ENCODE measurements around the gene LYPD5.

Gene LYPD5

DNA sequence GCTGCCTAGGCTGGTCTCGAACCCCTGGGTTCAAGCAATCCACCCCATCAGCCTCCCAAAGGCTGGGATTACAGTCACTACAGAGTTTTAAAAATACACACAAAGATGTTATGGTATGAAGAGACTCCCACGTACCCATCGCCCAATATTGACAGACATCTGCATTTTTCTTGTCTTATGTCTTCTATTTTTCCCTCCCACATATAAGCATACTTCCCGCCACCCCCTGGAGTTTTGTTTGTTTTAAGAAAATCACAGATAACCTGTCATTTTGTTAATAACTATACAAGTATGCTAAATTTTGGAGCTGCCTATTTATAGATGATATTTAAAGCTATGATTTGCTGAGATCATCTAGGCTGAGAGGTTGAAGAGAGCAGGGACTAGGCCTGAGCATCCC lies 41.3 kb downstream of the LYPD5 start:
- DNase-seq, result no peak
- H3K9me3 ChIP-seq, result no peaks in the 10 kb centered on the region
- no peak overlapping the region for H3K27ac ChIP-seq
- intact Hi-C loops (cut with DNase I; ENCODE audit: low total_unique reads), result loop anchor here (10.0 kb wide), 1 partner anchor 86 kb away; the partner anchor contains the start of gene PLAUR
- peaks cover 0 to 16% (median 11%) of the 10 kb centered on the region in 4 donors for H3K4me1 ChIP-seq
- H3K4me3 ChIP-seq, result no peak overlapping the region
- H3K27me3 ChIP-seq, result no peaks in the 10 kb centered on the region
- TF ChIP-seq CTCF (IDR thresholded peaks at IDR 0.05), result no peak
- H3K36me3 ChIP-seq, result no peaks in the 10 kb centered on the region

GRCh38 chr19:43759515-43759914 lies 42.7 kb downstream of the LYPD5 start:
- no peak for DNase-seq
- Histone ChIP-seq H3K27ac (no peak overlapping the region), H3K4me1 (peaks cover 0 to 11% (median 6%) of the 10 kb centered on the region in 4 donors), H3K4me3 (no peak overlapping the region), H3K36me3 (no peaks in the 10 kb centered on the region), H3K9me3 (no peaks in the 10 kb centered on the region), H3K27me3 (no peaks in the 10 kb centered on the region)
- no peak for TF ChIP-seq CTCF (IDR thresholded peaks at IDR 0.05)
- intact Hi-C loops (cut with DNase I; ENCODE audit: low total_unique reads), result no loop called here

GRCh38 chr19:43755256-43755801 lies 46.9 kb downstream of the LYPD5 start:
- peaks cover 0 to 17% (median 8%) of the 10 kb centered on the region in 3 donors for H3K36me3 ChIP-seq
- H3K4me3 ChIP-seq, result peak overlapping the region; percentile 57 to 59
- peaks cover 0 to 32% (median 16%) of the 10 kb centered on the region in 4 donors for H3K4me1 ChIP-seq
- H3K27me3 ChIP-seq, result no peaks in the 10 kb centered on the region
- no peaks in the 10 kb centered on the region for H3K9me3 ChIP-seq
- peak; percentile 66 to 88 for DNase-seq
- TF ChIP-seq CTCF (IDR thresholded peaks at IDR 0.05), result no peak
- H3K27ac ChIP-seq, result peak overlapping the region; percentile 85 to 91
- intact Hi-C loops (cut with DNase I; ENCODE audit: low total_unique reads), result no loop called here

GRCh38 chr19:43754503-43755255 lies 47.6 kb downstream of the LYPD5 start, which contains the start of gene SMG9:
Gene SMG9, minus strand, starts transcription at chr19:43754962. Its CDS starts 4,221 bp downstream, at chr19:43750741.
- Histone ChIP-seq H3K27me3 (no peaks in the 10 kb centered on the region), H3K4me3 (peak within 1 kb of the TSS; percentile 57 to 59), H3K27ac (peak within 1 kb of the TSS; percentile 85 to 91), H3K4me1 (peaks cover 0 to 32% (median 16%) of the 10 kb centered on the region in 4 donors), H3K36me3 (peaks cover 0 to 23% (median 15%) of the 10 kb centered on the region in 3 donors), H3K9me3 (no peaks in the 10 kb centered on the region)
- peak; percentile 97 to 99 for DNase-seq
- intact Hi-C loops (cut with DNase I; ENCODE audit: low total_unique reads), result no loop called here
- TF ChIP-seq CTCF (IDR thresholded peaks at IDR 0.05), result no peak

DNA sequence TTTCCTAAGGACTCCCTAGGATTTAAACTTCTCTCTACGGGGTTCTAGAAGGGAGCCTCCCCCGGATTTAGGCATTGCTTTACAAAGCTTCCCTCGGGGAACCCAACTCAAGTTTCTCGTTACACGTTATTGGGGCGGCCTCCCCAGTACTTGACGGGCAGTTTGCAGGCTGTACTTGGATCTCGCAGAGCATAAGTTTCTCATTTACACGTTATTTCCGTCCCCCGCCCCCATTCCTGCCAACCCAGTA lies 48.1 kb downstream of the LYPD5 start:
- Histone ChIP-seq H3K4me1 (peaks cover 0 to 32% (median 16%) of the 10 kb centered on the region in 4 donors), H3K4me3 (peak overlapping the region; percentile 57 to 59), H3K36me3 (peaks cover 0 to 28% (median 18%) of the 10 kb centered on the region in 3 donors), H3K9me3 (no peaks in the 10 kb centered on the region), H3K27me3 (no peaks in the 10 kb centered on the region), H3K27ac (peak overlapping the region; percentile 85 to 91)
- TF ChIP-seq CTCF (IDR thresholded peaks at IDR 0.05), result no peak
- DNase-seq, result no peak
- intact Hi-C loops (cut with DNase I; ENCODE audit: low total_unique reads), result no loop called here

Data from tibial artery (tissue), 4 donors.